Measurements from ENCODE around the gene RAI1.

The RAI1 gene

DNA sequence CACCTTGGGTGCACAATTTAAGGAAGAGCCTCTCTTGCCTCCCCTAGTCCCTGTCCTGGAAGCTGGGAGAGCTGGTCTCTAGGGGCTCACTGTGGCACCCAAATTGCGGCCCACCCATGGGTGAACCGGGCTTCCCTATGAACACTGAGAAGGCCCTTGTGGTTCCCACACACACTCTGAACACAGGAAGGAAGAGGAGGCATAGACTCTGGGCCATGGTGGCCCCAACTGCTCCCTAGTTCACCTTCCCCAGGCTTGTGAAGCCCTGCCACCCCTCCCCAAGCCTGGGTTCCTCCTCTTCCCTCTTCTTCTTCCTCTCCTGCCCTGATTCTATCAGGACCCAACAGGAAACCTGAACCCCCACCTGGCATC lies 145.1 kb downstream of the RAI1 start:
- no peak for DNase-seq
- in situ Hi-C loops (cut with HindIII; ENCODE audit: low pct_ligation_motif_present, low sequenced_read_pairs), result no loop called here
- H3K27me3 ChIP-seq (replicated peaks), result no peaks in the 10 kb centered on the region
- H3K36me3 ChIP-seq (replicated peaks), result peaks cover 17% of the 10 kb centered on the region
- H3K27ac ChIP-seq, result no peak overlapping the region
- H3K4me3 ChIP-seq (ENCODE audit: low read depth, low read length), result no peak overlapping the region
- TF ChIP-seq, protein P1, sequence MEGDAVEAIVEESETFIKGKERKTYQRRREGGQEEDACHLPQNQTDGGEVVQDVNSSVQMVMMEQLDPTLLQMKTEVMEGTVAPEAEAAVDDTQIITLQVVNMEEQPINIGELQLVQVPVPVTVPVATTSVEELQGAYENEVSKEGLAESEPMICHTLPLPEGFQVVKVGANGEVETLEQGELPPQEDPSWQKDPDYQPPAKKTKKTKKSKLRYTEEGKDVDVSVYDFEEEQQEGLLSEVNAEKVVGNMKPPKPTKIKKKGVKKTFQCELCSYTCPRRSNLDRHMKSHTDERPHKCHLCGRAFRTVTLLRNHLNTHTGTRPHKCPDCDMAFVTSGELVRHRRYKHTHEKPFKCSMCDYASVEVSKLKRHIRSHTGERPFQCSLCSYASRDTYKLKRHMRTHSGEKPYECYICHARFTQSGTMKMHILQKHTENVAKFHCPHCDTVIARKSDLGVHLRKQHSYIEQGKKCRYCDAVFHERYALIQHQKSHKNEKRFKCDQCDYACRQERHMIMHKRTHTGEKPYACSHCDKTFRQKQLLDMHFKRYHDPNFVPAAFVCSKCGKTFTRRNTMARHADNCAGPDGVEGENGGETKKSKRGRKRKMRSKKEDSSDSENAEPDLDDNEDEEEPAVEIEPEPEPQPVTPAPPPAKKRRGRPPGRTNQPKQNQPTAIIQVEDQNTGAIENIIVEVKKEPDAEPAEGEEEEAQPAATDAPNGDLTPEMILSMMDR (IDR thresholded peaks at IDR 0.05; ENCODE audit: low read depth, low read length, missing control alignments), result no peak

DNA sequence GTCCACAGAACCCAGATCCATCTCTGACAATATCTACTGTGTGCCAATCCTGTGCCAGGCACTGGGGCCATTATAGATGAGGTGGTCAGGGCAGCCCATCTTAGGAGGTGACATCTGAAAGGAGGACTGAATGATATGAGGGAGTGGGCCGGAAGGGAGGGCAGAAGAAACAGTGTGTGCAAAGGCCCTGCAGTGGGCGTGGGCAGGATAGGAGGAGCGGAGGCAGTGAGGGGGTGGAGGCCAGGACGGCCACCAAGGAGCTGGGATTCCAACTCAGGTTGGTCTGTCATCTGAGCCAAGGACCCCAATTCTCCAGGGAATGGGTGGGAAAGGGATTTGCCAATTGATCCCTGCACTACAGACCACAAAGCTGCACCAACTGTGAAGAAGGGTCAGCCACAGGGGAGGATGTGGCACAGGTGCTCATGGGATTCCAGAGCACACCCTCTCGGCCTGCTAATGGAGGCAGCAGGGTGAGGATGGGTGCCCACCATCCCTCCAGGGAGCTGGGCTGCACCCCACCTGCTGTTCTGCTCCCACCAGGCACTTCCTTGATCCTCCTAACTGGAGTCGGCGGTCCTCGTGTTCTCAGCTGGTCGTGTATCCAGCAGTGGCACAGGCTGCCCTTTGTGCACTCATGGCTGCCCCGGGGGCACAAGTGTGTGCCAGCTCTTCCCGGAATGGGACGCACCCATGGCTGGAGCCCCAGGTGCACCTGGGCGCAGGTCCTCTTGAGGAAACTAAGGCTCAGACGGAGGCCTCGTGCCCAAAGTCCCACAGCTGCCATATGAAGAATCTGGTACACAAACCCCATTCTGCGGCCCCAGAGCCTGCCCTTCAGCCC lies 145.9 kb downstream of the RAI1 start:
- TF ChIP-seq, protein P1 (IDR thresholded peaks at IDR 0.05; ENCODE audit: low read depth, low read length, missing control alignments), result no peak
- no peak overlapping the region for H3K27ac ChIP-seq
- in situ Hi-C loops (cut with HindIII; ENCODE audit: low pct_ligation_motif_present, low sequenced_read_pairs), result no loop called here
- DNase-seq, result no peak
- no peak overlapping the region for H3K4me3 ChIP-seq (ENCODE audit: low read depth, low read length)
- no peaks in the 10 kb centered on the region for H3K27me3 ChIP-seq (replicated peaks)
- H3K36me3 ChIP-seq (replicated peaks), result peaks cover 24% of the 10 kb centered on the region

DNA sequence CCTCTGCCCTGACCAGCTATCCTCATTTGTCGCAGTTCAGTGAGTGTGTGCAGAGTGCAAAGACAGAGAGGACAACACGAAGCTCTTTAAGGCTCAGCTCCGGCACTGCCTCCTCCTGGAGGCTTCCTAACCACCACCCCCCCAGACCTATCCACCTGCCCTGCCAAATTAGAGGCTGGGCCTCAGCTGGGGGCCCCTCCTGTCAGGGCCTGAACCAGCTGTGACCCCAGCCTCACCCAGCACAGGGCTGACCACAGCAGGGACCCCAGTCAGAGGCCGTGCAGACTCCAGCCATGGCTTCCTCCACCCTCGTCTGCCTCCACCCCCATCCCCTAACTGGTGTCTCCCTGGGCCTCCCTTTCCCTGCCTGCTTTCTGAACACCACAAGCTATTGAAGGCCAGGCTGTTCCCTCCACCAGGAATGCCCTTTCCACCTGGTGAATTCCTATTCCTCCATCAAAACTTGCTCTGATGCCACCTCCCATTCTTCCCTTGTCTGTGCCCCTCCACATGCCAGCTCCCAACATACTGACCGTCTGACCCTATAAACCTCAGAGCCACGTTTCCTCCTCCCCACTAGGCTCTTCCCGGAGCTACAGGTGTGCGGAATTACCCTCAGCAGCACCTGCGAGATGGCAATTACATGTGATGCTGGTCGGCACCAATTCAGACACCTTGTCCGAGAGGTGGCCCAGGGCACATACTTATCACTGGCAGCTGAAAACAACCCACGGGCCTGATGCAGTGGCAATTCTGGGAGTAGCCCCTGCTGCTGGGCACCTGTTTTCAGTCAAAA lies 146.8 kb downstream of the RAI1 start:
- Histone ChIP-seq H3K27ac (no peak overlapping the region), H3K4me3 (ENCODE audit: low read depth, low read length) (no peak overlapping the region), H3K27me3 (replicated peaks) (no peaks in the 10 kb centered on the region), H3K36me3 (replicated peaks) (peaks cover 26% of the 10 kb centered on the region)
- in situ Hi-C loops (cut with HindIII; ENCODE audit: low pct_ligation_motif_present, low sequenced_read_pairs), result no loop called here
- no peak for DNase-seq
- TF ChIP-seq, protein P1 (IDR thresholded peaks at IDR 0.05; ENCODE audit: low read depth, low read length, missing control alignments), result no peak

DNA sequence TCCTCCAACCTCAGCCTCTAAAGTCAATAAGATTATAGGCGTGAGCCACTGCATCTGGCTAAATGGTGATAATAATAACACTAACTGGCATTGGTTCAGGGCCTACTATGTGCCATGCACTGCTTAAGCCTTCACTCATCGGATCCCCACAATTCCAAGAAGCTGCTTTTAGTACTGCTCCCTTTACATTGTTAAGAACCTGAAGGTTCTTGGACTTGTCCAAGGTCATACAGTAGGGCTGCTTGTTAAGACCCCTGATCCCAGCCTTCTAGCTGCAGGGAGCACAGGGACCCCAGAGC lies 149.0 kb downstream of the RAI1 start:
- no peak for DNase-seq
- H3K27ac ChIP-seq, result no peak overlapping the region
- H3K36me3 ChIP-seq (replicated peaks), result peaks cover 26% of the 10 kb centered on the region
- TF ChIP-seq, protein P1 (IDR thresholded peaks at IDR 0.05; ENCODE audit: low read depth, low read length, missing control alignments), result no peak
- in situ Hi-C loops (cut with HindIII; ENCODE audit: low pct_ligation_motif_present, low sequenced_read_pairs), result no loop called here
- H3K27me3 ChIP-seq (replicated peaks), result no peaks in the 10 kb centered on the region
- H3K4me3 ChIP-seq (ENCODE audit: low read depth, low read length), result no peak overlapping the region

DNA sequence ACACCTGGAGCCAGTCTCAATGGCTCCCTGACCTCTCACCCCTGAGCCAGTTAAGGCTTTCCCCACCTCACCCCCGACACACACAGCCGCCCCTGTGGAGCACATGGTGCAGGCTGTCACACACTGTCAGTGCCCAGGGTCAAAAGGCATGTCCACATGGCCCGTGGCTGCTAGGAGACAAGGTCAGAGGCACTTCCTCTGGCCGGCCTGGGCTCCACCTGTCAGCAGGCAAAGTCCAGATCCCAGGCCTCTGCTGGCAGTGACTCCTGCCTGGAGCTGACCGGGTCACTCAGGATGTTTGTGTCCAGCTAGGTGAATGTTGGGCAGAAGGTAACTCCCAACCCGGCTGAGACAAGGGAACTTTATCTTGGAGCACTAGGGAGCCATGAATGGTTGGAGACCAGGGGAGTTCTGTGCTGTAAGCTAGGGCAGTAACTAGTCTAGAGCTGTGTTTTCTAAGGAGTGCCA lies 149.5 kb downstream of the RAI1 start:
- H3K4me3 ChIP-seq (ENCODE audit: low read depth, low read length), result no peak overlapping the region

More for the DNA sequence above, 149.5 kb downstream of the RAI1 start:
- Histone ChIP-seq H3K27me3 (replicated peaks) (no peaks in the 10 kb centered on the region), H3K27ac (no peak overlapping the region), H3K36me3 (replicated peaks) (peaks cover 26% of the 10 kb centered on the region)
- in situ Hi-C loops (cut with HindIII; ENCODE audit: low pct_ligation_motif_present, low sequenced_read_pairs), result no loop called here
- no peak for DNase-seq
- TF ChIP-seq, protein P1 (IDR thresholded peaks at IDR 0.05; ENCODE audit: low read depth, low read length, missing control alignments), result no peak
